GM12878 (cell line): ENCODE results near the gene SDF4. TPM values are rescaled to one million over a fixed set of nuclear protein-coding genes. Genes with fewer than 3 reads are reported as not detected.

Source experiments
- ATAC-seq: fragments of 200-7000 bp; cut with Tn5 transposase; 3 replicates; pipeline ENCODE4 v1.9.1; 2020; ENCODE audit warnings: mild to moderate bottlenecking, moderate library complexity
- BruUV-seq: library from RNA; stranded (reverse); fragments of 400-500 nt; replicated peaks from 2 replicates; lab custom pipeline; 2021; lab: Mats Ljungman, UMichigan
- CTCF ChIA-PET: fragments of 300-600 bp; sonication (Branson Sonifier 250); formaldehyde crosslinking; extraction: SDS; loops from one replicate; lab custom pipeline; 2021; ENCODE audit warnings: inconsistent platforms; lab: Yijun Ruan, JAX
- POLR2A ChIA-PET: fragments of 350-600 bp; formaldehyde crosslinking; extraction: SDS; loops from one replicate; lab custom pipeline; 2021; ENCODE audit warnings: inconsistent platforms; lab: Charles Lee
- RAD21 ChIA-PET: fragments of 300-600 bp; sonication (Branson Sonifier 250); formaldehyde crosslinking; loops from one replicate; lab custom pipeline; 2023; ENCODE audit warnings: antibody characterized with exemption; ENCODE audit not compliant: unreplicated experiment; lab: Charles Lee
- SMC1A ChIA-PET: fragments of 300-600 bp; sonication (Branson Sonifier 250); formaldehyde crosslinking; loops from one replicate; lab custom pipeline; 2023; ENCODE audit not compliant: unreplicated experiment, uncharacterized antibody; lab: Charles Lee
- DNase-seq: peaks from one replicate; pipeline ENCODE4 v3.0.0-alpha.2; 2011; ENCODE audit warnings: low read depth, low spot score
- FAIRE-seq: peaks from 3 replicates; lab custom pipeline; 2011; peaks lifted over from hg19 to GRCh38; lab: Jason Lieb, UNC
- H2AFZ ChIP-seq: 2 replicates; pipeline ENCODE4 v1.6.0; 2011; ENCODE audit warnings: low read depth, low read length, control low read depth; ENCODE audit not compliant: control insufficient read depth
- H3K27ac ChIP-seq: 2 replicates; pipeline ENCODE4 v1.5.1; 2011; ENCODE audit warnings: control low read depth; ENCODE audit not compliant: control insufficient read depth, insufficient read depth
- H3K27me3 ChIP-seq, 2 experiments: replicated peaks in 1 of 2; 2 replicates each; pipeline versions ENCODE4 v1.6.0 to v1.6.1; 2011; ENCODE audit warnings: low read length in 1 of 2; ENCODE audit not compliant: control insufficient read depth in 2 of 2, insufficient read depth in 2 of 2
- H3K36me3 ChIP-seq, 2 experiments: 2 replicates each; pipeline ENCODE4 v1.5.1; 2011; ENCODE audit warnings: low read length in 1 of 2; ENCODE audit not compliant: control insufficient read depth in 2 of 2, insufficient read depth in 2 of 2
- H3K4me1 ChIP-seq: 2 replicates; pipeline ENCODE4 v1.6.1; 2011; ENCODE audit warnings: mild to moderate bottlenecking, low read length, moderate library complexity, mixed read lengths; ENCODE audit not compliant: control insufficient read depth, insufficient read depth
- H3K4me2 ChIP-seq: 2 replicates; pipeline ENCODE4 v1.6.0; 2011; ENCODE audit warnings: control low read depth; ENCODE audit not compliant: control insufficient read depth, insufficient read depth
- H3K4me3 ChIP-seq: fragments of 200-600 bp; sonication (generic); 2 replicates; pipeline ENCODE4 v1.5.1; 2016
- H3K79me2 ChIP-seq: 2 replicates; pipeline ENCODE4 v1.6.0; 2011; ENCODE audit warnings: low read length; ENCODE audit not compliant: control insufficient read depth, insufficient read depth
- H3K9ac ChIP-seq: 2 replicates; pipeline ENCODE4 v1.8.0; 2011; ENCODE audit warnings: low read length, control low read depth, mixed read lengths; ENCODE audit not compliant: control insufficient read depth, insufficient read depth
- H3K9me3 ChIP-seq: replicated peaks from 3 replicates; pipeline ENCODE4 v1.5.1; 2011; ENCODE audit warnings: mild to moderate bottlenecking, low read length; ENCODE audit not compliant: control insufficient read depth, insufficient read depth
- H4K20me1 ChIP-seq: 2 replicates; pipeline ENCODE4 v1.6.0; 2011; ENCODE audit not compliant: control insufficient read depth, insufficient read depth
- DPF2 ChIP-seq: fragments of 450-650 bp; IDR thresholded peaks from 2 replicates; pipeline ENCODE4 v1.6.1; 2017; ENCODE audit warnings: mild to moderate bottlenecking
- FOXM1 ChIP-seq: IDR thresholded peaks from 2 replicates; pipeline ENCODE4 v1.6.1; 2012; ENCODE audit warnings: low read depth, mild to moderate bottlenecking, inconsistent platforms, low read length, moderate library complexity
- SREBF1 ChIP-seq: IDR thresholded peaks from 2 replicates; pipeline ENCODE4 v1.6.1; 2012; ENCODE audit warnings: mild to moderate bottlenecking, low read length
- USF1 ChIP-seq: IDR thresholded peaks from 2 replicates; pipeline ENCODE4 v1.6.1; 2011; ENCODE audit warnings: borderline replicate concordance, low read depth, mild to moderate bottlenecking, moderate library complexity, mixed read lengths, low read length; ENCODE audit not compliant: insufficient read depth; ENCODE audit errors: extremely low read length
- WGBS: methylation state at CpG from one replicate; pipeline ENCODE4 v1.1.6; 2016; ENCODE audit warnings: low lambda C conversion rate; ENCODE audit not compliant: insufficient replicate concordance, insufficient coverage; ENCODE audit errors: missing lambda C conversion rate; 5-methylcytosine and 5-hydroxymethylcytosine counted together
- in situ Hi-C: fragments of 300-500 bp; cut with MboI; formaldehyde crosslinking; loops from 9 replicates; pipeline ENCODE4 v1.14.3; 2018; ENCODE audit warnings: mixed read lengths
- intact Hi-C: fragments of 100-400 bp; cut with micrococcal nuclease; formaldehyde crosslinking; loops from one replicate; pipeline ENCODE4 v1.14.2; 2022; ENCODE audit not compliant: unreplicated experiment
- polyA plus RNA-seq, 11 experiments: library from polyadenylated mRNA; depleted of rRNA in 4 of 11; unstranded in 6 of 11; stranded (reverse) in 5 of 11; fragments of >200 nt; fragmentation: Nextera tagmentation in 4 of 11; fragmentation: Illumina TruSeq in 1 of 11; extraction: Ambion mirVana in 4 of 11; extraction: Trizol in 1 of 11; gene quantifications; 1 replicate in 1 of 11; 2 replicates in 10 of 11; pipeline versions ENCODE4 v1.2.1 to v1.2.3, GENCODE V29; 2011 to 2016; ENCODE audit warnings: inconsistent platforms in 2 of 11, missing spikeins in 2 of 11, low read depth in 1 of 11
- total RNA-seq, 4 experiments: library from RNA; depleted of rRNA in 3 of 4; stranded (reverse); fragments of >200 nt in 3 of 4; fragmentation: Illumina TruSeq in 1 of 4; extraction: Trizol in 1 of 4; gene quantifications; 2 replicates each; pipeline versions ENCODE4 v1.2.1 to v1.2.3, GENCODE V29; 2013 to 2021
- TF ChIP-seq, protein P1 (sequence below): fragments of 450-650 bp; IDR thresholded peaks from 2 replicates; pipeline ENCODE4 v1.6.1; 2017; ENCODE audit warnings: mild to moderate bottlenecking, low read depth, inconsistent platforms; ENCODE audit not compliant: poor library complexity, severe bottlenecking
- TF ChIP-seq, protein P2 (sequence below): fragments of 450-650 bp; IDR thresholded peaks from 2 replicates; pipeline ENCODE4 v1.6.1; 2017; ENCODE audit warnings: mild to moderate bottlenecking, moderate library complexity
- TF ChIP-seq, protein P3 (sequence below), 3 experiments: IDR thresholded peaks in 2 of 3; conservative IDR thresholded peaks in 1 of 3; 2 replicates each; pipeline ENCODE4 v1.5.1; 2011; ENCODE audit warnings: low read depth in 3 of 3, low read length in 3 of 3, mild to moderate bottlenecking in 3 of 3, control low read depth in 2 of 3, moderate library complexity in 2 of 3, inconsistent platforms in 1 of 3, mixed read lengths in 1 of 3; ENCODE audit not compliant: control insufficient read depth in 2 of 3, insufficient read depth in 1 of 3; ENCODE audit errors: extremely low read depth in 1 of 3

Gene SDF4
- total and polyA plus RNA-seq, 10 of the 15 experiments (the other 5 are each of a cell fraction or from before 2014, with no cell fraction given) = 0.44 to 97.2 (median 40.2) TPM

- Histone ChIP-seq H3K4me1 (peaks cover 28% of the 10 kb centered on the region), H3K27ac (no peak overlapping the region)
Measured at GRCh38 chr1:1207571-1207892, 24.3 kb downstream of the SDF4 start.

More at GRCh38 chr1:1207571-1207892, 24.3 kb downstream of the SDF4 start:
- Histone ChIP-seq H3K27me3 (peaks cover 0 to 8% of the 10 kb centered on the region in 2 experiments; a peak in 1 of 4 replicates), H3K36me3 (no peaks in the 10 kb centered on the region), H2AFZ (no peak overlapping the region), H4K20me1 (no peaks in the 10 kb centered on the region), H3K9me3 (no peaks in the 10 kb centered on the region), H3K4me3 (no peak overlapping the region), H3K9ac (no peak overlapping the region), H3K4me2 (peak overlapping the region; percentile 89; the same call in 1 of the 2 replicates), H3K79me2 (no peaks in the 10 kb centered on the region)
- intact Hi-C loops (no loop called here), in situ Hi-C loops (no loop called here)
- CTCF ChIA-PET = interaction anchor here (0.9 to 2.2 kb wide), 3 partner anchors 16 to 85 kb away, joined by 3 to 14 read pairs (median 3); no protein-coding TSS in a partner anchor
- FAIRE-seq (no peak), DNase-seq (no peak), ATAC-seq (no peak)
- no TSS peak for BruUV-seq
- POLR2A ChIA-PET = interaction anchor here (0.8 to 1.5 kb wide), 5 partner anchors 9 to 85 kb away, joined by 3 to 5 read pairs (median 3); no protein-coding TSS in a partner anchor
- 46% methylated on average over 11 of the region's 11 CpGs for WGBS
- RAD21 ChIA-PET = interaction anchor here (1.0 to 2.0 kb wide), 3 partner anchors 23 to 85 kb away, joined by 4 to 6 read pairs (median 5); no protein-coding TSS in a partner anchor
- TF ChIP-seq, protein P1, sequence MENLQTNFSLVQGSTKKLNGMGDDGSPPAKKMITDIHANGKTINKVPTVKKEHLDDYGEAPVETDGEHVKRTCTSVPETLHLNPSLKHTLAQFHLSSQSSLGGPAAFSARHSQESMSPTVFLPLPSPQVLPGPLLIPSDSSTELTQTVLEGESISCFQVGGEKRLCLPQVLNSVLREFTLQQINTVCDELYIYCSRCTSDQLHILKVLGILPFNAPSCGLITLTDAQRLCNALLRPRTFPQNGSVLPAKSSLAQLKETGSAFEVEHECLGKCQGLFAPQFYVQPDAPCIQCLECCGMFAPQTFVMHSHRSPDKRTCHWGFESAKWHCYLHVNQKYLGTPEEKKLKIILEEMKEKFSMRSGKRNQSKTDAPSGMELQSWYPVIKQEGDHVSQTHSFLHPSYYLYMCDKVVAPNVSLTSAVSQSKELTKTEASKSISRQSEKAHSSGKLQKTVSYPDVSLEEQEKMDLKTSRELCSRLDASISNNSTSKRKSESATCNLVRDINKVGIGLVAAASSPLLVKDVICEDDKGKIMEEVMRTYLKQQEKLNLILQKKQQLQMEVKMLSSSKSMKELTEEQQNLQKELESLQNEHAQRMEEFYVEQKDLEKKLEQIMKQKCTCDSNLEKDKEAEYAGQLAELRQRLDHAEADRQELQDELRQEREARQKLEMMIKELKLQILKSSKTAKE = no peak
- TF ChIP-seq FOXM1 = no peak
- TF ChIP-seq, protein P2, sequence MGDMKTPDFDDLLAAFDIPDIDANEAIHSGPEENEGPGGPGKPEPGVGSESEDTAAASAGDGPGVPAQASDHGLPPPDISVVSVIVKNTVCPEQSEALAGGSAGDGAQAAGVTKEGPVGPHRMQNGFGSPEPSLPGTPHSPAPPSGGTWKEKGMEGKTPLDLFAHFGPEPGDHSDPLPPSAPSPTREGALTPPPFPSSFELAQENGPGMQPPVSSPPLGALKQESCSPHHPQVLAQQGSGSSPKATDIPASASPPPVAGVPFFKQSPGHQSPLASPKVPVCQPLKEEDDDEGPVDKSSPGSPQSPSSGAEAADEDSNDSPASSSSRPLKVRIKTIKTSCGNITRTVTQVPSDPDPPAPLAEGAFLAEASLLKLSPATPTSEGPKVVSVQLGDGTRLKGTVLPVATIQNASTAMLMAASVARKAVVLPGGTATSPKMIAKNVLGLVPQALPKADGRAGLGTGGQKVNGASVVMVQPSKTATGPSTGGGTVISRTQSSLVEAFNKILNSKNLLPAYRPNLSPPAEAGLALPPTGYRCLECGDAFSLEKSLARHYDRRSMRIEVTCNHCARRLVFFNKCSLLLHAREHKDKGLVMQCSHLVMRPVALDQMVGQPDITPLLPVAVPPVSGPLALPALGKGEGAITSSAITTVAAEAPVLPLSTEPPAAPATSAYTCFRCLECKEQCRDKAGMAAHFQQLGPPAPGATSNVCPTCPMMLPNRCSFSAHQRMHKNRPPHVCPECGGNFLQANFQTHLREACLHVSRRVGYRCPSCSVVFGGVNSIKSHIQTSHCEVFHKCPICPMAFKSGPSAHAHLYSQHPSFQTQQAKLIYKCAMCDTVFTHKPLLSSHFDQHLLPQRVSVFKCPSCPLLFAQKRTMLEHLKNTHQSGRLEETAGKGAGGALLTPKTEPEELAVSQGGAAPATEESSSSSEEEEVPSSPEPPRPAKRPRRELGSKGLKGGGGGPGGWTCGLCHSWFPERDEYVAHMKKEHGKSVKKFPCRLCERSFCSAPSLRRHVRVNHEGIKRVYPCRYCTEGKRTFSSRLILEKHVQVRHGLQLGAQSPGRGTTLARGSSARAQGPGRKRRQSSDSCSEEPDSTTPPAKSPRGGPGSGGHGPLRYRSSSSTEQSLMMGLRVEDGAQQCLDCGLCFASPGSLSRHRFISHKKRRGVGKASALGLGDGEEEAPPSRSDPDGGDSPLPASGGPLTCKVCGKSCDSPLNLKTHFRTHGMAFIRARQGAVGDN = no peak
- no peak for TF ChIP-seq USF1
- no peak for TF ChIP-seq SREBF1
- TF ChIP-seq, protein P3, sequence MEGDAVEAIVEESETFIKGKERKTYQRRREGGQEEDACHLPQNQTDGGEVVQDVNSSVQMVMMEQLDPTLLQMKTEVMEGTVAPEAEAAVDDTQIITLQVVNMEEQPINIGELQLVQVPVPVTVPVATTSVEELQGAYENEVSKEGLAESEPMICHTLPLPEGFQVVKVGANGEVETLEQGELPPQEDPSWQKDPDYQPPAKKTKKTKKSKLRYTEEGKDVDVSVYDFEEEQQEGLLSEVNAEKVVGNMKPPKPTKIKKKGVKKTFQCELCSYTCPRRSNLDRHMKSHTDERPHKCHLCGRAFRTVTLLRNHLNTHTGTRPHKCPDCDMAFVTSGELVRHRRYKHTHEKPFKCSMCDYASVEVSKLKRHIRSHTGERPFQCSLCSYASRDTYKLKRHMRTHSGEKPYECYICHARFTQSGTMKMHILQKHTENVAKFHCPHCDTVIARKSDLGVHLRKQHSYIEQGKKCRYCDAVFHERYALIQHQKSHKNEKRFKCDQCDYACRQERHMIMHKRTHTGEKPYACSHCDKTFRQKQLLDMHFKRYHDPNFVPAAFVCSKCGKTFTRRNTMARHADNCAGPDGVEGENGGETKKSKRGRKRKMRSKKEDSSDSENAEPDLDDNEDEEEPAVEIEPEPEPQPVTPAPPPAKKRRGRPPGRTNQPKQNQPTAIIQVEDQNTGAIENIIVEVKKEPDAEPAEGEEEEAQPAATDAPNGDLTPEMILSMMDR (IDR thresholded peaks at IDR 0.05 in 2 of 3, conservative IDR thresholded peaks at IDR 0.05 in 1 of 3; ENCODE audit: control insufficient read depth in 2 of 3, extremely low read depth in 1 of 3, insufficient read depth in 1 of 3, low read depth in 3 of 3, low read length in 3 of 3) = no peak
- TF ChIP-seq DPF2 = no peak
- SMC1A ChIA-PET = interaction anchor here (0.8 to 1.8 kb wide), 3 partner anchors 24 to 85 kb away, joined by 3 to 8 read pairs (median 3); no protein-coding TSS in a partner anchor
